Measurements from ENCODE around the gene LSM7. TPM values are rescaled to one million over a fixed set of nuclear protein-coding genes. Genes with fewer than 3 reads are reported as not detected.

LSM7 gene
- total and polyA plus RNA-seq, 11 donors: 33.8 to 213 (median 47.7) TPM

GRCh38 chr19:2312820-2313501 lies 15.4 kb downstream of the LSM7 start:
- DNase-seq (no peak), ATAC-seq (no peak)
- peaks cover 0 to 10% (median 0%) of the 10 kb centered on the region in 12 donors for H3K4me1 ChIP-seq
- peaks cover 3 to 57% (median 35%) of the 10 kb centered on the region in 9 donors for H3K27me3 ChIP-seq
- peaks cover 0 to 12% (median 2%) of the 10 kb centered on the region in 12 donors for H3K9me3 ChIP-seq
- H3K36me3 ChIP-seq: no peaks in the 10 kb centered on the region
- H3K27ac ChIP-seq: no peak overlapping the region
- no peak overlapping the region for H3K4me3 ChIP-seq
- intact Hi-C loops (cut with DNase I): loop anchor here in 3 of 10 donors (10.0 kb wide), 2 partner anchors 78 to 388 kb away; partner anchors contain the start of genes PLEKHJ1 (in 2 of the 3) and SF3A2 (in 2 of the 3)
- 33 to 47% (median 36%) methylated on average over 21 to 28 of the region's 28 CpGs for WGBS, 4 donors
- TF ChIP-seq POLR2A (IDR thresholded peaks at IDR 0.05) (no peak), CTCF (IDR thresholded peaks at IDR 0.05) (no peak)

GRCh38 chr19:2311093-2311492 lies 17.3 kb downstream of the LSM7 start:
- TF ChIP-seq POLR2A (IDR thresholded peaks at IDR 0.05) (no peak), CTCF (IDR thresholded peaks at IDR 0.05) (no peak)
- no peaks in the 10 kb centered on the region for H3K36me3 ChIP-seq
- peaks cover 0 to 12% (median 2%) of the 10 kb centered on the region in 12 donors for H3K9me3 ChIP-seq
- ATAC-seq (no peak), DNase-seq (no peak)
- H3K4me1 ChIP-seq: peaks cover 0 to 14% (median 0%) of the 10 kb centered on the region in 12 donors
- H3K27me3 ChIP-seq: peaks cover 13 to 71% (median 46%) of the 10 kb centered on the region in 9 donors
- no peak overlapping the region for H3K4me3 ChIP-seq
- WGBS, 4 donors: 92 to 94% (median 94%) methylated on average over 4 of the region's 4 CpGs
- intact Hi-C loops (cut with DNase I): loop anchor here in 3 of 10 donors (10.0 kb wide), 2 partner anchors 76 to 386 kb away; partner anchors contain the start of genes PLEKHJ1 (in 2 of the 3) and SF3A2 (in 2 of the 3)
- no peak overlapping the region for H3K27ac ChIP-seq

- TF ChIP-seq POLR2A (IDR thresholded peaks at IDR 0.05): no peak
- TF ChIP-seq CTCF (IDR thresholded peaks at IDR 0.05): no peak
- Histone ChIP-seq H3K4me1 (peaks cover 0 to 14% (median 0%) of the 10 kb centered on the region in 12 donors), H3K36me3 (no peaks in the 10 kb centered on the region), H3K9me3 (peaks cover 0 to 5% (median under 1%) of the 10 kb centered on the region in 12 donors), H3K27ac (no peak overlapping the region), H3K4me3 (no peak overlapping the region), H3K27me3 (peaks cover 13 to 76% (median 46%) of the 10 kb centered on the region in 9 donors)
- intact Hi-C loops (cut with DNase I): loop anchor here in 3 of 10 donors (10.0 kb wide), 2 partner anchors 75 to 385 kb away; partner anchors contain the start of genes PLEKHJ1 (in 2 of the 3) and SF3A2 (in 2 of the 3)
- DNase-seq: no peak
- 45 to 63% (median 47%) methylated on average over 12 to 17 of the region's 17 CpGs for WGBS, 4 donors
- ATAC-seq: peak; percentile 23 to 65 (median 44)
Measured at GRCh38 chr19:2309734-2310362, 18.5 kb downstream of the LSM7 start.

GRCh38 chr19:2308114-2308556 lies 20.3 kb downstream of the LSM7 start, which contains the start of gene LINGO3:
LINGO3 (minus strand) TSS chr19:2308154; CDS start chr19:2291776, 16,378 bp downstream.
- Histone ChIP-seq H3K27ac (no peak within 1 kb of the TSS), H3K4me3 (peak within 1 kb of the TSS in 2 of 12 donors; percentile 19 to 39), H3K27me3 (peaks cover 13 to 78% (median 49%) of the 10 kb centered on the region in 9 donors), H3K9me3 (no peaks in the 10 kb centered on the region), H3K4me1 (peaks cover 0 to 14% (median 0%) of the 10 kb centered on the region in 12 donors), H3K36me3 (no peaks in the 10 kb centered on the region)
- 5 to 18% (median 11%) methylated on average over 15 to 63 of the region's 63 CpGs for WGBS, 4 donors
- intact Hi-C loops (cut with DNase I): no loop called here
- ATAC-seq (no peak), DNase-seq (no peak)
- TF ChIP-seq POLR2A (IDR thresholded peaks at IDR 0.05) (no peak), CTCF (IDR thresholded peaks at IDR 0.05) (no peak)
